ENCODE results near the gene RAI1.

Gene RAI1

GRCh38 chr17:17819111-17819510 lies 137.9 kb downstream of the RAI1 start:
- DNase-seq = no peak

GRCh38 chr17:17819561-17819995 lies 138.3 kb downstream of the RAI1 start:
- DNase-seq = peak; percentile 51

- no peak for DNase-seq
Measured at GRCh38 chr17:17820046-17820445, 138.8 kb downstream of the RAI1 start.

GRCh38 chr17:17820463-17821158 lies 139.4 kb downstream of the RAI1 start:
- DNase-seq = no peak

- no peak for DNase-seq
Measured at GRCh38 chr17:17822189-17822588, 140.9 kb downstream of the RAI1 start.

GRCh38 chr17:17822616-17823015 lies 141.4 kb downstream of the RAI1 start:
- no peak for DNase-seq

GRCh38 chr17:17823433-17824118 lies 142.3 kb downstream of the RAI1 start:
- no peak for DNase-seq

GRCh38 chr17:17824119-17824782 lies 143.0 kb downstream of the RAI1 start:
- no peak for DNase-seq

GRCh38 chr17:17824783-17825614 lies 143.7 kb downstream of the RAI1 start:
- DNase-seq = no peak

GRCh38 chr17:17826342-17826713 lies 145.1 kb downstream of the RAI1 start:
- no peak for DNase-seq

GRCh38 chr17:17826942-17827785 lies 145.9 kb downstream of the RAI1 start:
- DNase-seq = no peak

- no peak for DNase-seq
Measured at GRCh38 chr17:17827826-17828621, 146.8 kb downstream of the RAI1 start.

- no peak for DNase-seq
Measured at GRCh38 chr17:17830269-17830567, 149.0 kb downstream of the RAI1 start.

GRCh38 chr17:17830740-17831207 lies 149.5 kb downstream of the RAI1 start:
- DNase-seq = no peak

GRCh38 chr17:17831208-17832031 lies 150.2 kb downstream of the RAI1 start:
- DNase-seq = no peak

- no peak for DNase-seq
Measured at GRCh38 chr17:17832032-17832363, 150.7 kb downstream of the RAI1 start.

- DNase-seq = no peak
Measured at GRCh38 chr17:17833658-17834357, 152.6 kb downstream of the RAI1 start.

- no peak for DNase-seq
Measured at GRCh38 chr17:17834974-17835373, 153.7 kb downstream of the RAI1 start.

- no peak for DNase-seq
Measured at GRCh38 chr17:17835415-17836249, 154.4 kb downstream of the RAI1 start.
